ENCODE data around the gene SFXN5. TPM values are rescaled to one million over a fixed set of nuclear protein-coding genes. Genes with fewer than 3 reads are reported as not detected.
A peak's percentile ranks its signal among the peaks of the same experiment; 100 is the strongest.

The SFXN5 gene
- total RNA-seq, 1 experiment from 2014 or later, result 27.8 TPM

DNA sequence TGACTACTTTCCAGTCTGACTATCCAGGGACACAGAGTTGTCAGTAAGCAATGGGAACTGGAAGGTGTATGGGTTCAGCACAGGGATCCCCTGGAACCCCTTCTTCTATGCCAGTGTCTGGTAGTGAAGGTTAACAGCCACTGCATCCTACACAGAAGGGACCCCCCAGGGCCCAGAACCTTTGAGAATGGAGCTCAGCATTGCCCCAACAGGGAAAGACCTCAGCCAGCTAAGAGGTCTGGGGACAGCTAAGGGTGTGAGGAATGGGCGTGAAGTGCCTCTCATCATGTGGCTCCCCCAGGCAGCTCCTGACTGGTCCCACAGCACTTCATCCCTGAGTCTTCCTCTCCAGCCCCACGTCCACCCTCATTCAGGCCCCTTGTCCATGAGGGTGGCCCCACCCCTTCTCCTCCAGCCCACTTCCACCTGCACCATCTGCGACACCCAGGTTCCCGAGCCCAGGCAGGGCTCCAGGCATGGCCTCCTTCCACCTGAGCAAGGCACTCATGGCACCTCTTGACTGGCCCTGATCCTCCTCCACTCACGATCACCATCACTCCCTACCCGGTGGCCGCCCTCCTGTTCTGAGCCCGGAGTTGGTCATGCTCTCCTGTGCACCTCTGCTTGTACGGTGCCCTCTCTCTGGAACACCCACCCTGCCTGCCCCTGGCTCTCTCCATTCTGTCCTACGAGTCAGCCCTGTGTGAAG lies 77.1 kb downstream of the SFXN5 start:
- TF ChIP-seq POLR2AphosphoS5 (IDR thresholded peaks at IDR 0.05; ENCODE audit: low read depth, low read length) (no peak), CTCF (IDR thresholded peaks at IDR 0.05) (no peak)
- TF ChIP-seq, protein P1, sequence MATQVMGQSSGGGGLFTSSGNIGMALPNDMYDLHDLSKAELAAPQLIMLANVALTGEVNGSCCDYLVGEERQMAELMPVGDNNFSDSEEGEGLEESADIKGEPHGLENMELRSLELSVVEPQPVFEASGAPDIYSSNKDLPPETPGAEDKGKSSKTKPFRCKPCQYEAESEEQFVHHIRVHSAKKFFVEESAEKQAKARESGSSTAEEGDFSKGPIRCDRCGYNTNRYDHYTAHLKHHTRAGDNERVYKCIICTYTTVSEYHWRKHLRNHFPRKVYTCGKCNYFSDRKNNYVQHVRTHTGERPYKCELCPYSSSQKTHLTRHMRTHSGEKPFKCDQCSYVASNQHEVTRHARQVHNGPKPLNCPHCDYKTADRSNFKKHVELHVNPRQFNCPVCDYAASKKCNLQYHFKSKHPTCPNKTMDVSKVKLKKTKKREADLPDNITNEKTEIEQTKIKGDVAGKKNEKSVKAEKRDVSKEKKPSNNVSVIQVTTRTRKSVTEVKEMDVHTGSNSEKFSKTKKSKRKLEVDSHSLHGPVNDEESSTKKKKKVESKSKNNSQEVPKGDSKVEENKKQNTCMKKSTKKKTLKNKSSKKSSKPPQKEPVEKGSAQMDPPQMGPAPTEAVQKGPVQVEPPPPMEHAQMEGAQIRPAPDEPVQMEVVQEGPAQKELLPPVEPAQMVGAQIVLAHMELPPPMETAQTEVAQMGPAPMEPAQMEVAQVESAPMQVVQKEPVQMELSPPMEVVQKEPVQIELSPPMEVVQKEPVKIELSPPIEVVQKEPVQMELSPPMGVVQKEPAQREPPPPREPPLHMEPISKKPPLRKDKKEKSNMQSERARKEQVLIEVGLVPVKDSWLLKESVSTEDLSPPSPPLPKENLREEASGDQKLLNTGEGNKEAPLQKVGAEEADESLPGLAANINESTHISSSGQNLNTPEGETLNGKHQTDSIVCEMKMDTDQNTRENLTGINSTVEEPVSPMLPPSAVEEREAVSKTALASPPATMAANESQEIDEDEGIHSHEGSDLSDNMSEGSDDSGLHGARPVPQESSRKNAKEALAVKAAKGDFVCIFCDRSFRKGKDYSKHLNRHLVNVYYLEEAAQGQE (IDR thresholded peaks at IDR 0.05; ENCODE audit: insufficient read depth in 1 of 2, low read depth in 2 of 2, low read length in 1 of 2), result no peak
- BruUV-seq (replicated peaks), result no TSS peak
- intact Hi-C loops (cut with micrococcal nuclease; ENCODE audit: unreplicated experiment) (loop anchor here (5.0 kb wide), 1 partner anchor 168 kb away; no protein-coding TSS in a partner anchor), in situ Hi-C loops (cut with HindIII; ENCODE audit: low pct_unique_long_range_greater_than_20kb, low sequenced_read_pairs) (no loop called here)
- Histone ChIP-seq H3K9me3 (ENCODE audit: control insufficient read depth, insufficient read depth, low read depth, low read length) (no peaks in the 10 kb centered on the region), H3K4me3 (ENCODE audit: low read depth in 2 of 2, low read length in 2 of 2) (no peak overlapping the region), H3K36me3 (ENCODE audit: control insufficient read depth, insufficient read depth, low read length) (no peaks in the 10 kb centered on the region), H3K4me1 (ENCODE audit: control insufficient read depth, insufficient read depth, low read length) (no peaks in the 10 kb centered on the region), H3K27ac (ENCODE audit: low read length) (no peak overlapping the region), H3K27me3 (ENCODE audit: control insufficient read depth, insufficient read depth, low read length) (no peaks in the 10 kb centered on the region)
- ATAC-seq (no peak), DNase-seq (ENCODE audit: low read depth, low spot score) (no peak)
- CTCF ChIA-PET, result no interaction called here
- POLR2A ChIA-PET, result no interaction called here

DNA sequence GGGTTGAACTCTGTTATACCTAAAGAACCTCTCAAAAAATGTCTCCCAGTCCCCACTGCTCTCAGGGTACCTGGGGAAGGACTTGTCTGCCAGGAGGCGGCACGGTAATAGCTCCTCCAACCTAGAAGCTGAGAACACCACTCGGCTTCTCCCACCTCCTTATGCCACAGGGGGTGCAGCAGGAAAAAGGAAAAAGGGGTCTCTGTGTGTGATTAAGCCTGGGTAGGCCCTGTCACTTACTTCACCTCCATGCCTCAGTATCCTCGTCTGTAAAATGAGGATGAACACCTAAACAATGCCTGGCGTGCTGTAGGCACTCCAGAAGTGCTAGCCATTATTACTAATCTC lies 77.6 kb downstream of the SFXN5 start:
- peak; percentile 18; the same call in 1 of the 2 replicates for ATAC-seq
- no TSS peak for BruUV-seq (replicated peaks)
- intact Hi-C loops (cut with micrococcal nuclease; ENCODE audit: unreplicated experiment), result loop anchor here (5.0 kb wide), 1 partner anchor 168 kb away; no protein-coding TSS in a partner anchor

More for the DNA sequence above, 77.6 kb downstream of the SFXN5 start:
- no peak overlapping the region for H3K4me3 ChIP-seq (ENCODE audit: low read depth in 2 of 2, low read length in 2 of 2)
- DNase-seq (ENCODE audit: low read depth, low spot score), result no peak
- in situ Hi-C loops (cut with HindIII; ENCODE audit: low pct_unique_long_range_greater_than_20kb, low sequenced_read_pairs), result no loop called here
- H3K9me3 ChIP-seq (ENCODE audit: control insufficient read depth, insufficient read depth, low read depth, low read length), result no peaks in the 10 kb centered on the region
- ChIA-PET CTCF (no interaction called here), POLR2A (no interaction called here)
- no peaks in the 10 kb centered on the region for H3K36me3 ChIP-seq (ENCODE audit: control insufficient read depth, insufficient read depth, low read length)
- H3K27ac ChIP-seq (ENCODE audit: low read length), result no peak overlapping the region
- no peaks in the 10 kb centered on the region for H3K4me1 ChIP-seq (ENCODE audit: control insufficient read depth, insufficient read depth, low read length)
- no peaks in the 10 kb centered on the region for H3K27me3 ChIP-seq (ENCODE audit: control insufficient read depth, insufficient read depth, low read length)
- no peak for TF ChIP-seq SIN3A (IDR thresholded peaks at IDR 0.05; ENCODE audit: borderline replicate concordance, insufficient read depth, low read depth, low read length)
- TF ChIP-seq CTCF (IDR thresholded peaks at IDR 0.05), result no peak
- TF ChIP-seq, protein P1 (IDR thresholded peaks at IDR 0.05; ENCODE audit: insufficient read depth in 1 of 2, low read depth in 2 of 2, low read length in 1 of 2), result no peak
- TF ChIP-seq POLR2AphosphoS5 (IDR thresholded peaks at IDR 0.05; ENCODE audit: low read depth, low read length), result no peak
- TF ChIP-seq TCF7L2 (IDR thresholded peaks at IDR 0.05; ENCODE audit: low read depth, low read length), result no peak

All from Panc1 (cell line).